Kidney (tissue), 14 donors: ENCODE results near the gene PTCD3. TPM values are rescaled to one million over a fixed set of nuclear protein-coding genes. Genes with fewer than 3 reads are reported as not detected.

ENCODE experiments used
- DNase-seq, 5 donors: peaks; one replicate each; pipeline ENCODE4 v3.0.0-alpha.2; 2013 to 2020
- FAIRE-seq: peaks from 2 replicates; lab custom pipeline; 2012; peaks lifted over from hg19 to GRCh38; lab: Jason Lieb, UNC
- H3K27ac ChIP-seq, 2 donors: one replicate each; pipeline ENCODE4 v1.7.0; 2013; ENCODE audit warnings: low read depth in 2 of 2, low read length in 2 of 2, inconsistent platforms in 1 of 2
- H3K27me3 ChIP-seq: one replicate; pipeline ENCODE4 v1.7.1; 2013; ENCODE audit warnings: low read length, inconsistent platforms; ENCODE audit not compliant: control insufficient read depth, insufficient read depth
- H3K36me3 ChIP-seq, 3 donors: one replicate each; pipeline versions ENCODE4 v1.7.0 to v1.7.1; 2013; ENCODE audit warnings: low read length in 3 of 3, control low read depth in 1 of 3, inconsistent platforms in 1 of 3; ENCODE audit not compliant: insufficient read depth in 3 of 3, control insufficient read depth in 2 of 3
- H3K4me1 ChIP-seq, 3 donors: one replicate each; pipeline versions ENCODE4 v1.7.0 to v1.7.1; 2013; ENCODE audit warnings: low read length in 3 of 3, inconsistent platforms in 1 of 3, low read depth in 1 of 3; ENCODE audit not compliant: control insufficient read depth in 2 of 3, insufficient read depth in 2 of 3
- H3K4me3 ChIP-seq, 3 donors: one replicate each; pipeline versions ENCODE4 v1.7.0 to v1.8.1; 2013; ENCODE audit warnings: low read length in 3 of 3, control low read depth in 1 of 3, inconsistent platforms in 1 of 3
- H3K9ac ChIP-seq, 3 donors: one replicate each; pipeline versions ENCODE4 v1.7.0 to v1.7.1; 2013; ENCODE audit warnings: low read length in 3 of 3, control low read depth in 1 of 3, inconsistent platforms in 1 of 3
- H3K9me3 ChIP-seq, 3 donors: one replicate each; pipeline versions ENCODE4 v1.7.0 to v1.7.1; 2013; ENCODE audit warnings: low read length in 3 of 3, control low read depth in 1 of 3, inconsistent platforms in 1 of 3; ENCODE audit not compliant: control insufficient read depth in 2 of 3, insufficient read depth in 1 of 3
- CTCF ChIP-seq: IDR thresholded peaks from 3 replicates; pipeline ENCODE4 v1.5.1; 2012; ENCODE audit warnings: mild to moderate bottlenecking, moderate library complexity, borderline replicate concordance; ENCODE audit not compliant: insufficient read depth; ENCODE audit errors: extremely low read depth
- intact Hi-C: fragments of 100-400 bp; cut with DNase I; formaldehyde crosslinking; loops from one replicate; pipeline ENCODE4 v1.11.1; 2022
- polyA plus RNA-seq: library from polyadenylated mRNA; stranded (reverse); fragments of 350-450 nt; fragmentation: Illumina TruSeq; extraction: RNeasy Lipid Tissue Mini Kit (QIAGEN cat#74804); gene quantifications from one replicate; pipeline ENCODE4 v1.2.3, GENCODE V29; 2014; ENCODE audit warnings: low read depth, low replicate concordance; ENCODE audit not compliant: insufficient read depth
- total RNA-seq: library from RNA; stranded (reverse); fragmentation: NEBNext Ultra II Directional; extraction: Animal tissue kit (Norgen Biotek cat#: 25700); gene quantifications from one replicate; pipeline ENCODE4 v1.2.1, GENCODE V29; 2021
- donor health status: control.
- donor health status: control.
- donor health status: control.
- donor health status: control.
- donor health status: control.
- donor health status: DM: yes; HTN: yes; CAD: no.
- donor health status: Normal renal cell carcinoma (clear cell type).

PTCD3 gene
- total and polyA plus RNA-seq, 2 donors from 2014 or later: 34.1 to 78.9 TPM

GRCh38 chr2:86189782-86190416 is 83.9 kb downstream of the PTCD3 start:
- Histone ChIP-seq H3K9ac (no peak overlapping the region), H3K4me1 (peaks cover 8 to 21% (median 17%) of the 10 kb centered on the region in 3 donors), H3K27me3 (no peaks in the 10 kb centered on the region), H3K9me3 (no peaks in the 10 kb centered on the region), H3K27ac (no peak overlapping the region), H3K4me3 (no peak overlapping the region), H3K36me3 (peaks cover 0 to 3% (median 0%) of the 10 kb centered on the region in 3 donors)
- no peak for TF ChIP-seq CTCF
- FAIRE-seq (no peak), DNase-seq (no peak)
- intact Hi-C loops: no loop called here

Other genes starting within 250 kb of the PTCD3 start
- 14.6 TPM for gene ST3GAL5, start 217.2 kb upstream of the PTCD3 start, total RNA-seq
- 7.0 TPM for gene ST3GAL5, start 217.2 kb upstream of the PTCD3 start, polyA plus RNA-seq
- 33.7 TPM for gene POLR1A, start 349 bp upstream of the PTCD3 start, total RNA-seq
- 3.4 TPM for gene POLR1A, start 349 bp upstream of the PTCD3 start, polyA plus RNA-seq
- 74.0 TPM for gene IMMT, start 89.2 kb downstream of the PTCD3 start, total RNA-seq
- gene IMMT, start 89.2 kb downstream of the PTCD3 start, polyA plus RNA-seq: 113 TPM
- gene MRPL35, start 93.2 kb downstream of the PTCD3 start, total RNA-seq: 35.0 TPM
- gene MRPL35, start 93.2 kb downstream of the PTCD3 start, polyA plus RNA-seq: 93.1 TPM
- gene REEP1, start 231.4 kb downstream of the PTCD3 start, total RNA-seq: 4.3 TPM
- gene REEP1, start 231.4 kb downstream of the PTCD3 start, polyA plus RNA-seq: 3.3 TPM